Measurements from ENCODE around the gene ERC1.
"Not testable (repeated sequence)": the region's sequence is repeated elsewhere in the genome, so short reads cannot be mapped to it uniquely, and the experiment has no call there.

ERC1 gene

GRCh38 chr12:1091350-1091749 is 100.3 kb downstream of the ERC1 start:
- ChIA-PET POLR2A (no interaction called here), CTCF (interaction anchor here (1.1 to 3.1 kb wide), 4 partner anchors 10 to 492 kb away, joined by 3 to 34 read pairs (median 14); no protein-coding TSS in a partner anchor)
- no peak for TF ChIP-seq CTCF (IDR thresholded peaks at IDR 0.05; ENCODE audit: control extremely low read depth, extremely low read depth, low read depth, missing control alignments)
- DNase-seq (ENCODE audit: extremely low spot score), result no peak

- TF ChIP-seq CTCF (IDR thresholded peaks at IDR 0.05; ENCODE audit: control extremely low read depth, extremely low read depth, low read depth, missing control alignments), result peak; percentile 77
- ChIA-PET CTCF (interaction anchor here (0.6 to 3.5 kb wide), 44 partner anchors 10 to 736 kb away, joined by 3 to 43 read pairs (median 4); partner anchors contain the start of genes ERC1 and RAD52), POLR2A (no interaction called here)
- DNase-seq (ENCODE audit: extremely low spot score), result peak; percentile 47
Observed at GRCh38 chr12:1093166-1093751, 102.2 kb downstream of the ERC1 start.

- no peak for TF ChIP-seq CTCF (IDR thresholded peaks at IDR 0.05; ENCODE audit: control extremely low read depth, extremely low read depth, low read depth, missing control alignments)
- CTCF ChIA-PET, result interaction anchor here (0.7 to 3.5 kb wide), 5 partner anchors 9 to 489 kb away, joined by 3 to 43 read pairs (median 8); partner anchors contain the start of gene RAD52
- POLR2A ChIA-PET, result no interaction called here
Observed at GRCh38 chr12:1094714-1095113, 103.7 kb downstream of the ERC1 start.

GRCh38 chr12:1099158-1099557 is 108.1 kb downstream of the ERC1 start:
- POLR2A ChIA-PET, result no interaction called here
- no peak for TF ChIP-seq CTCF (IDR thresholded peaks at IDR 0.05; ENCODE audit: control extremely low read depth, extremely low read depth, low read depth, missing control alignments)
- CTCF ChIA-PET, result interaction anchor here (1.4 to 11.4 kb wide), 2 partner anchors 16 to 19 kb away, joined by 4 to 122 read pairs; no protein-coding TSS in a partner anchor
- DNase-seq (ENCODE audit: extremely low spot score), result peak; percentile 64

More at GRCh38 chr12:1094714-1095113, 103.7 kb downstream of the ERC1 start:
- peak; percentile 26 for DNase-seq (ENCODE audit: extremely low spot score)

GRCh38 chr12:1099618-1100017 is 108.6 kb downstream of the ERC1 start:
- CTCF ChIA-PET, result interaction anchor here (11.4 kb wide), 1 partner anchor 18 kb away, joined by 122 read pairs; no protein-coding TSS in a partner anchor
- POLR2A ChIA-PET; DNase-seq (ENCODE audit: extremely low spot score): not testable (repeated sequence)

- no peak for TF ChIP-seq CTCF (IDR thresholded peaks at IDR 0.05; ENCODE audit: control extremely low read depth, extremely low read depth, low read depth, missing control alignments)
- CTCF ChIA-PET, result interaction anchor here (1.5 to 11.4 kb wide), 3 partner anchors 10 to 530 kb away, joined by 3 to 122 read pairs (median 34); no protein-coding TSS in a partner anchor
- POLR2A ChIA-PET, result no interaction called here
- DNase-seq (ENCODE audit: extremely low spot score), result no peak
Observed at GRCh38 chr12:1102115-1102514, 111.1 kb downstream of the ERC1 start.

GRCh38 chr12:1102791-1103450 is 111.9 kb downstream of the ERC1 start:
- ChIA-PET CTCF (interaction anchor here (1.1 to 11.4 kb wide), 4 partner anchors 8 to 531 kb away, joined by 3 to 122 read pairs (median 19); no protein-coding TSS in a partner anchor), POLR2A (no interaction called here)
- no peak for DNase-seq (ENCODE audit: extremely low spot score)
- no peak for TF ChIP-seq CTCF (IDR thresholded peaks at IDR 0.05; ENCODE audit: control extremely low read depth, extremely low read depth, low read depth, missing control alignments)
